GM04504 (cell line): ENCODE measurements around the gene INSR.
"Not testable (repeated sequence)": the region's sequence is repeated elsewhere in the genome, so short reads cannot be mapped to it uniquely, and the experiment has no call there.

Experiments
- DNase-seq: peaks from one replicate; pipeline ENCODE4 v3.0.0-alpha.2; 2012; ENCODE audit warnings: low read depth

Gene INSR

DNA sequence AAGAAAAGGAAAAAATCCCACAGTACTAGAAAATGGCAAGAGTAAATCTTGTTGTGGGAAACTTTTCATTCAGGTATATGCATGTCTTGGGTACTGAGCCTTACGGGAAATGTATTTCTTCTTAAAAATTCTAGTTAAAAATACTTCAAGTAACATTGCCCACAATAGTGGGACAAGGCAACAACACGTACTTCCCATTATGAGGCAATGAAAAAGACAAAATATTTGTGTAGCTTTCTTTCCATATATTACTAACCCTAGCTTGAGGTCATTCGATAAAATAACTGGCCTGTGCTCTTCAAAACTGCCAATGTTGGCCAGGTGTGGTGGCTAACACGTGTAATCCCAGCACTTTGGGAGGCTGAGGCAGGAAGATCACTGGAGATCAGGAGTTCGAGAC is 99.2 kb downstream of the INSR start:
- no peak for DNase-seq

DNA sequence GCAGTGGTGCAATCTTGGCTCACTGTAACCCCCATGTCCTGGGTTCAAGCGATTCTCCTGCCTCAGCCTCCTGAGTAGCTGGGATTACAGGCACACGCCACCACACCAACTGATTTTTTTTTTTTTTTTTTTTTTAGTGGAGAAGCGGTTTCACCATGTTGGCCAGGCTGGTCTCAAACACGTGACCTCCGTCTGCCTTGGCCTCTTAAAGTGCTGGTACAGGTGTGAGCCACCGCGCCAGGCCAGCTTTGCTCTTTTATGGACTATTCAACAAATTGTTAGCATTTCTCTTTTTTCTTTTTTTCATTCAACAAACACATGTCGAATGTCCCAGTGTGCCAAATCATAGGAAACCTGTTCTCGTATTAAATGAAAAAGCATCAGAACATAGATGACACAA is 99.6 kb downstream of the INSR start:
- DNase-seq = no peak

DNA sequence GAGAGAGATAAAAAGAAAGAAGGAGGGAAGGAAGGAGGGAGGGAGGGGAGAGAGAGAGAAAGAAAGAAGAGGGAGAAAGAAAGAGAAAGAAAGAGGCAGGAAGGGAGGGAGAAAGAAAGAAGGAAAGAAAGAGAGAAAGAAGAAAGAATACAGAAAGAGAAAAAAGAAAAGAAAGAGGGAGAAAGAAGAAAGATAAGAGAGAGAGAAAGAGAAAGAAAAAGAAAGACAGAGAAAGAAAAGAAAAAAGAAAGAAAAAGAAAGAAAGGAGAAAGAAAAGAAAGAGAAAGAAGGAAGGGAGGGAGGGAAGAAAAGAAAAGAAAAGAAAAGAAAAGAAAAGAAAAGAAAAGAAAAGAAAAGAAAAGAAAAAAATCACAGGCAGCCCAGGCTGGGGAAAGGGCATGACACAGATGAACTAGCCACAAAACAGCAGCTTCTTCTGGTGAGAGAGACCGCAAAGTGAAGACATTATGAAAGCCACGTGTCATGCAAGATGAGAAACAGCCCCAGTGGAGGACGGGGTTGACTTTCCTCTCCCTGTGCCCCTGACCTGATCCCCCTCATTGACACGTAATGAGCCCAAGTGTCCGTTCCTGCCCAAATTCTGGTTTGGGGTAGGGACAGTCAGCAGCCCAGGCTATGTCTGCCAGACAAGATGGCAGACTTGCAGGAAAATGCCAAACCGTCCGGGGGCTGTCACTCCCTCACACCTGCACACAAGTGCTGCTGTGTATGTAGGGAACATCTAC is 102.1 kb downstream of the INSR start:
- peak; percentile 19 for DNase-seq

DNA sequence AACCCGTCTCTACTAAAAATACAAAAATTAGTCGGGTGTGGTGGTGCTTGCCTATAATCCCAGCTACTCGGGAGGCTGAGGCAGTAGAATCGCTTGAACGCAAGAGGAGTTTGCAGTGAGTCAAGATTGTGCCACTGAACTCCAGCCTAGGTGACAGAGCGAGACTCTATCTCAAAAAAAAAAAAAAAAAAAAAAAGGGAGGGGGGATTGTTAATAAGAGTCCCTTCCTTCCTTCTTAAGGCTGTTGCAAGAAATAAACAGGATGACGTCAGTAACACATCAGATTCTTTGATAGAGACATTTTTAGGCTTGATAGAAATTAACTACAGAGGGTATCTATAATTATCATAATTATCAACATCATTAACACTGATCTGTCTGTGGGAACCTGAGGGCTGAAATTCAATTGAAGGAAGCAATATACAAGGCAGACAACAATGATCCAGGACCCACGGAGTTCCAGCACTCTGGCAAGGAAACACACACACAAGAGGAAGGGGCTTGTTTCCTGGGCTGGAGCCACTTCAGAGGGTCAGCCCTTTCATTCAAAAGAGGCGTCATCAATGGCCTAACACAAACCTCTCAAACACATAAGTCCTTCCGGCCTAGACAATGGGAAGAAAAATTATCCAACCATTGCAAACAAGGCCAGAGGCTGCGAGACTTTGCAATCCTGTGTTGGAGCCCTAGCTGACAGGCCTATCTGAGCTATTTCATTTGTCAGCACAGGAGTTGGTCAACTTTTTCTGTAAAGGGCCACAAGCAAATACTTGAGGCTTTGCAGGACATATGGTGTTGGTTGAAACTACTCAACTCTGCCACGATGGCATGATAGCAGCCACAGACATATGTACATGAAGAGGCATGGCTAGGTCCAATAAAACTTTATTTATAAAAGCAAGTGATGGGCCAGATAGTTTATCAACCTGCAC is 105.2 kb downstream of the INSR start:
- no peak for DNase-seq

DNA sequence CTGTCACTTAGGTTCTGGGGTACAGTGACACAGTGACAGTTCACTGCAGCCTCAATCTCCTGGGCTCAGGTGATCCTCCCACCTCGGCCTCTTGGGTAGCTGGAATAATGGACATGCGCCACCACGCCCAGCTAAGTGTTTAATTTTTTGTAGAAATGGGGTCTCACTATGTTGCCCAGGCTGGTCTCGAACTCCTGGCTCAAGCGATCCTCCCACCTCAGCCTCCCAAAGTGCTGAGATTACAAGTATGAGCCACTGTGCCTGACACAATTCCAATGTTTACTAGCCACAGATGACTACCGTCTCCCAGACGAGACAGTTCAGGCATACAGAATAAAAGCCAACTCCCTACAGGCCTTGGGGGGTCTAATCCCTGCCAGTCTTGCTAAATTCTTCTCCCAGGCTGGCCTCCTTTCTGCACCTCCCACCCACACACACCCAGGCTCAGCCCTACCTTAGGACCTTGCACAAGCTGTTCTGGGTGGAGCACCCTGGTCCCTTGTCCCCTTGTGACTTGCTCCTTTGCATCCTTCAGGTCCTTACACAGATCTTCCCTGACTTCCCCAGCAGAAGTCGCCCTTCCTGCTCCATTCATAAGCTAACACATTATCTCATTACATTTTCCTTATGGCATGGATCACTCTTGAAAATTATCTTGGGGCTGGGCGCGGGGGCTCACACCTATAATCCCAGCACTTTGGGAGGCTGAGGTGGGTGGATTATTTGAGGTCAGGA is 106.4 kb downstream of the INSR start:
- DNase-seq = no peak

DNA sequence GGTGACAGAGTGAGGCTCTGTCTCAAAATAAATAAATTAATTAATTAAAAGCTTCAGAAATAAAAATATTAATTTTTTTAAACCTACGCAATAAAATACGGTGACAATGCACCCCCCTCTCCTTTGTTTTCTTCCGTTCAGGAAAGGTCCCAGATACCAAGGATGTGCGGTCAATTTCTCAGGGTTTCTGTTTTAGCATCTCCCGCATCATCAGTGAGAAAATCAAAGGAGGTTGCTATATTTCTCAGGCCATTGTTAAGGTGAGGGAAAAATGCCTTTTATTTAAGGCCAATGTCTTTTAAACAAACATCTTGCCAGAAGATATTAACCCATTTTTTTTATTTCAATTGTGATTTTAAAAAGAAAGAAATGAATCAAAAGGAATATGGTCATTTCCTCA is 111.7 kb downstream of the INSR start:
- DNase-seq = no peak

DNA sequence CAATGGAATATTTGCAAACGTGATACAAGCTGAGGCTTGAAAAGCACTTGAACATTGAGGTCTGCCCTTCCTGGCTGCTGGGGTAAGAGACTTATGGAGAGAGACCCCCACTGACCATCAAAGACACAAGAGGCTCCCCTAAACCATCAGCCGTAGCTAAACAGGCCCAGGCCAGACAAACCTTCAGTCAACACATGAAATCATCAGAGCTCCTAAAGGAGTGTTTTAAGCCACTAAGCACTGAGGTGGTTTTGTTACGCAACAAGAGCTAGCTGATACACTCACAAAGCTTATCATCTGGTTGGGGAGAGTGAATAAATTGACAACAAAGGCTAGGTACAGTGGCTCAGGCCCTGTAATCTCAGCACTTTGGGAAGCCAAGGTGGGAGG is 114.3 kb downstream of the INSR start:
- DNase-seq = no peak

DNA sequence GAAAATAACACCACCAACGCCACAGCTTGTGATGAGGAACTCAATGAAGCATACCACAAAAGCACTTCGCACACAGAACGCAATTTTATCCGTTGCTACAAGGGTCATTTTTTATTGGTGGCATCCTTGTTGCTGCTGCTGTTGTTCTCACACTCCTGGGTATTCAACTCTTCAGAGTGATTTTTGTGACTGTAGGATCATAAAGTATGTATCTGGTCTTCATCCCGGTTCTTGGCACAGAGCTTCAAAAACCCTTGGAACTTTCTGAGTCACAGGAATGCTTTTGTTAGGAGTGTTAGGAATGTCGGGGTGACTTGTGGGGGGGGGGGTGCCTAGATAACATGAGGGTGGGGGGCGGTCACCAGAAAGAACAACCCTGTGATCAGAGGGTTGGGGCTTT is 116.3 kb downstream of the INSR start:
- DNase-seq = peak; percentile 34

DNA sequence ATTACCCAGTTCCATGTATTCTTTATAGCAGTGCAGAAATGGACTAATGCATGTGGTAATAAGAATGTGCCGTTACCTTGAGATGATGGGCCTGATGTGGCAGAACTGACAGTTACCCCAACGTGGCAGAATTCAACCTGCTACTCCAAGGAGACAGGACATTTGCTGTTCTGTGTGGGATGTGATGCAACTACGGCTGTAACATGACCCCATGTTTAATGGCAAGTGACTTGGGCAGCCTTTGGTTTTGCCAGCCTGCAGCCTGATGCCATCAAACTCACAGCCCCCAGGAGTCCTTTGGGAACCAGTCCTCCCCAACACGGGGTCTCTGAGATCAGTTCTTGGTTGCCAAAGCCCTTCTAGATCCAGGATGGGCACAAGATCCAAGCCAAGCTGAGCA is 117.4 kb downstream of the INSR start:
- DNase-seq = no peak

DNA sequence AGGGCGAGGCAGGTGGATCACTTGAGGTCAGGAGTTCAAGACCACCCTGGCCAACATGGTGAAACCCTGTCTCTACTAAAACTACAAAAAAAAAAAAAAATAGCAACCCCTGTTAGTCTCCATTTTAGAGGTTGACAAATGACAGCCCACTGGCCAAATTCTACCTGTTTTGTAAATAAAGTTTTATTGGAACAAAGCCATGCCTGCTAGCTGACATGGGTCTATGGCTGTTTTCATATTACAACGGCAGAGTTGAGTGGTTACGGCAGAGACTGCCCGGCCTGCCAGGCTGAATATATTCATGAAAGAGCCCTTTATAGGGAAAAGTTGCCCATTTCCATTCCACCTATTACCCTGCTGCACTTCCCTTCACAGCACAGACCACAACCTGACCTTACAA is 121.4 kb downstream of the INSR start:
- no peak for DNase-seq

DNA sequence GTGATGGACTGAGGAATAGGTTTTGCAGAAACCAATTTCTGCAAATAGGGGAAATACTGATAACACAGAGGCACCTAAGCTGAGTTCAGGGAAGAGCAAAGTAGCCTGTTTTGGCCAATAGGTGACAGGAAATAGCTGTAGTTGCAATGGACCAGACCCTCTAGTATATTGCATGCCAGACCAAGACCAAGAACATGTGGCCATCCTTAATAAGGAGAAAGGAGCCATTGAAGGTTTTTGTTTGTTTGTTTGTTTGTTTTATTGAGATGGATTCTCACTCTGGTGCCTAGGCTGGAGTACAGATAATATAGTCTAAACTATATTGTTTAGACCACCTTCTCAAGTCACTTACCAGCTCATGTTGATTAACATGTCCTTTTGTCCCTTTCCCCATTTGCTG is 123.2 kb downstream of the INSR start:
- DNase-seq = no peak

DNA sequence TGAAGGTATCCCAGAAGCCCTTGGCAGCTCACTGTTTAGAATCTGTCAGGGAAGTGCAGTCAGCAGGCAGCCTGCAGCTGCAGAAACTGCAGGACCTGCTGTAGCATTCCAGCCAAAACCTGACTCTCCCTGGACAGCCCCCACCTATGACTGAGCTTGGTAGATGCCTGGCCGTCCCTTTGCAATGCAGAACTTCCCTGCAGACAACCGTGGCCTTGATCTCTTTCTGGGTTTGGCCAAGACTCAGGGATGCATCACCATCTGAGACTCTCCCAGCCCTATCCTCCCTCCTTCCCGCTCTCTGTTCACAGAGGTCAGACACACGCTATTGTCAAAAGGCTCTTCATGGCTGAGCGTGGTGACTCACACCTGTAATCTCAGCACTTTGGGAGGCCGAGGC is 125.3 kb downstream of the INSR start:
- DNase-seq = no peak

DNA sequence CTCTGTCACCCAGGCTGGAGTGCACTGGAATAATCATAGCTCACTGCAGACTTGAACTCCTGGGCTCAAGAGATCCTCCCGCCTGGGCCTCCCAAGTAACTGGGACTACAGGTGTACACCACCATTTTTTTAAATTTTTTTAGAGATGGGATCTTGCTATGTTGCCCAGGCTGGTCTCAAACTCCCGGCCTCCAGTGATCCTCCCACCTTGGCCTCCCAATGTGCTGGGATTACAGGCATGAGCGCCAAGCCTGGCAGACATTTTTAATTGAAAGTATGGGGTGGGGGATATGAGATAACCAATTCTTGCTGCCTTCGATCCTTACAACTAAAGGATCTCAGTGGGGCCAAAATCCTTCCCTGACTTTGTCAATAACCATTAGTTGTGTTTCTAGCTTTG is 132.9 kb downstream of the INSR start:
- no peak for DNase-seq

DNA sequence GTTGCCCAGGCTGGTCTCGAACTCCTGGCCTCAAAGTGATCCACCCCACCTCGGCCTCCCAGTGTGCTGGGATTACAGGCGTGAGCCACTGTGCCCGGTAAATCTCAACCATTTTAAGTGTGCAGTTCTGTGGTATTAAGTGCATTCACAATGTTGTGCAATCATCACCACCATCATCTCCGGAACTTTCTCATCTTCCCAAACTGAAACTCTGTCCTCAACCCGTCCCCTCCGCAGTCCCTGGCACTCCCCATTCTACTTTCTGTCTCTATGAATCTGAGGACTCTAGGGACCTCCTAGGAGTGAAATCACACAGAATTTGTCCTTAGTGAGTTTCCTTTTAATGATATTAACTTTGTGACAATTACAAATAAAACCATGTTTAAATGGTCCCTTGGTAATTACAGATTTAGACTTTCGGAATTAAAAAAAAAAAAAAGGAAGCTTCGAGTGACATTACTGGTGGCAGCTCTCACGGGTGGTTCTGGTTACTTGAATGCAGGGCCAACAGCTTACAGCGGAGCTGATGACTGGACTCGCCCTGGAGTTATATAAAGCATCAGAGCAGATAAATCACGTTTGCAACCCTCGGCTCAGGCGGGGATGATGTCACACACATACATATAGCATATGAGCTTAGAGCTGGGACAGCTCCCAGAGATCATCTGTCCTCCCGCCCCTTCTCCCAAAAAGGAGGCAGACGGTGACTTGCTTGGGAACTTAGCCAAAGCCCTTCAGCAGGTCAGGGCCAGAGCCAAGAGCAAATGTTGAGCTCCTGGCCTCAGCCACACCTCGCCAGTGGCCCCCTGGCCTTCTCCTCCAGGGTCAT is 134.9 kb downstream of the INSR start:
- peak; percentile 95 for DNase-seq

DNA sequence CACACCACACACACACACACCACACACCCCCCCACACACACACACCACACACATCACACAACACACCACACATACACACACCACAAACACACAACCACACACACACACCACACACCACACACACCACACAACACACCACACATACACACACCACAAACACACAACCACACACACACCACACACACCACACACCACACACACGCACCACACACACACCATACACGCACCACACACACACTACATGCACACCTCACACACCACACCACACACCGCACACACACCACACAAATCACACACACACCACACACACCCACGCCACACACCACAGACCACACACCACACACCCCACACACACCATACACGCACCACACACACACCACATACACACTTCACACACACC is 141.2 kb downstream of the INSR start:
- no peak for DNase-seq

DNA sequence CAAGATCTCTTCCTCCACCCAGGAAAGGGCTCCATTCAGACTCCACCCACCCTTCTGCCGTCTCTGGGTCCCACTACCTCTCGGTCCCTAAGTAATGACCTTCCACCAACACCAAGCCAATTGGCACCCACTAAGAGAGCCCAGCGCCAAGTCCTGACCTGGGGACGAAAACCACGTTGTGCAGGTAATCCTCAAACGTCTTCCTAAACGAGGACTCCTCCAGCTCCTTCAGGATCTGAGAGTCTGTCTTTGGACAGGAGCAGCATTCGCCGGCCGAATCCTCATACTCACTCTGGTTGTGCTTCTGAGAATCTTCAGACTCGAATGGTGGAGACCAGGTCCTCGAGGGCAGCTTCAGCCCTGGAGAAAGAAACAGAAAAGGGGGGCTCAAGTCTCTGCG is 141.6 kb downstream of the INSR start:
- DNase-seq = no peak

DNA sequence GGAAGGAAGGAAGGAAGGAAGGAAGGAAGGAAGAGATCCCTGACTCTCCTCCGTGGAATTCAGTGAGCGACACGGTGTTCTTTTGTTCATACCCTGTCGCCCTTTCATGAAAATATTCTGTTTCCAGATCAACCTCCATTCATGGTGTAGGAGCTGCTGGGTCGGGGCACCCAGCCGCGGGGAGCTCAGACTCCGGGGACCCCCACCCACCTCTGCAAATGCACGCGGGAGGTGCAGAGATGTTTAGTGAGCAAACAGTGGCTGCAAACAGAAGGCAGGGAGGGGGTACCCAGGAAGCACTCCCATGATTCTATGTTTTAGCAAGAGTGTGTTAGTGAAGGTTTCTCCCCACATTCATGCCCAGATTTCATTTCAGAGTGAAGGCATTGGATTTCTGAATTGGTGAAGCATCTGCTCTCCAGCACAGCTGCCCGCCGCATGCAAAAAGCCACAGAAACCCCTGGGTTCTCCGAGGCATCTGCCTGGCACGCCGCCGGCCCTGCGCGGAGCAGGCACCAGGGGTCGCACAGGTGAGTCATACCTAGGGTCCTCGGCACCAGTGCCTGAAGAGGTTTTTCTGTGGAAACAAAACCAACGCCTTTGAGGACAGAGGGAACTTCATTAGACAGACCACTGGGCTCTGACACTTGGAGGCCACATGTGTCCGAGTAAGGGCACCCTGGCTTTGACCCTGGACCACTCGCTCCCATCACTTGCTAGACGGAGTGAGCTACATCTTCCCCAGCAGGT is 144.1 kb downstream of the INSR start:
- DNase-seq = no peak

DNA sequence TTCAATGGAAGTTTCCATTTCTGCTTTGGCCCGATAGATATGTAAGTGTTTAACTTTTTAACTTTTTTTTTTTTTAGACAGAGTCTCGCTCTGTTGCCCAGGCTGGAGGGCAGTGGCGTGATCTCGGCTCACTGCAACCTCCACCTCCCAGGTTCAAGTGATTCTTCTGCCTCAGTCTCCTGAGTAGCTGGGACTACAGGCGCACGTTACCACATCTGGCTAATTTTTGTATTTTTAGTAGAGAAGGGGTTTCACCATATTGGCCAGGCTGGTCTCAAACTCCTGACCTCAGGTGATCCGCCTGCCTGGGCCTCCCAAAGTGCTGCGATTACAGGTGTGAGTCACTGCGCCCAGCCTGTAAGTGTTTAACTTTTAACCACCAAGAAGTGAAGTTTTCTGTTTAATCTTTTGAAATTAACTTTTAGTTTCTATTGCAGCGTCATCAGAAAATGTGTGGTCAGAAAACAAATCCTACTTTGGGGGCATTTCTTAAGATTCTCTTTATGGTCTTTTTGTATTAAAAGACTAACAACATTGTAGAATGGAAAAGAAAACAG is 147.0 kb downstream of the INSR start:
- DNase-seq = not testable (repeated sequence)

DNA sequence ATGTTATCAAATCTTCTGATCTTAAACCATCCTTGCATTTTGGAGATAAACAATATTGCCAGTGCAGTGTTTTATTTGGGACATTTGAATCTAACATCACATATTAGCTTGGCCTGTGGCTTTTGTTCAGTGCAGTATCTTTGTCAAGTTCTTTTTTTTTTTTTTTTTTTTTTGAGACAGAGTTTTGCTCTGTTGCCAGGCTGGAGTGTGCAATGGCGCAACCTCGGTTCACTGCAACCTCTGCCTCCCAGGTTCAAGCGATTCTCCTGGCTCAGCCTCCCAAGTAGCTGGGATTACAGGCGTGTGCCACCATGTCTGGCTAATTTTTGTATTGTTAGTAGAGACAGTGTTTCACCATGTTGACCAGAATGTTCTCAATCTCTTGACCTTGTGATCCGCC is 148.1 kb downstream of the INSR start:
- not testable (repeated sequence) for DNase-seq

DNA sequence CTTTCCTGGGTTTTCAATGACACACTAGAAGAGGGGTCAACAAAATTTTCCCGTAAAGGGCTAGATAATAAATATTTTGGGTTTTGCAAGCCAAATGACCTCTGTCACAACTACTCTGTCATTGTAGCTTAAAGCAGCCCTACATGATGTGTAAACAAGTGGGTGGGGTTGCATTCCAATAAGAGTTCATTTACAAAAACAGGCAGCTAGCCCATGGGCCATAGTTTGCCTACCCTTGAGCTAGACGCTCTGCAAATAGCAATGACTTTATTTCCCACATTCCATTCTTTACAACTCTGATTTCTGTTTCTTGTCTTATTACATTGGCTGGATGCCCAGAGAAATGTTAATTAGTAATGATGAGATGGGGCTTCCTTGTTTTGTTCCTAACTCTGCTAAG is 148.7 kb downstream of the INSR start:
- no peak for DNase-seq

DNA sequence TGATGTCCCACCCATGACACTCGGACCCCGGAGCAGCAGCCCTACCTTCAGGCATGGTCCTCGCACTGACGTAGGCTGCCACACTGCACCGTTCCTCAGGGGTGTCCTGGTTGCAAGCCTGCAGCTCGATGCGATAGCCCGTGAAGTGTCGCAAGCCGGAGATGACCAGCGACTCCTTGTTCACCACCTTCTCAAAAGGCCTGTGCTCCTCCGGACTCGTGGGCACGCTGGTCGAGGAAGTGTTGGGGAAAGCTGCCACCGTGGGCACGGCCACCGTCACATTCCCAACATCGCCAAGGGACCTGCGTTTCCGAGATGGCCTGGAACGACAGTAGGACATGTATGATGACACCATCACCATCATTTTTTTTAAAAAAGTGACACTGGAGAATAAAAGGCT is 151.4 kb downstream of the INSR start:
- no peak for DNase-seq
